HEK293 (cell line): ENCODE data around the gene ST6GALNAC1.

Experiments
- BCL11A ChIP-seq: fragments of 450-650 bp; formaldehyde crosslinking; IDR thresholded peaks from 2 replicates; pipeline ENCODE4 v1.5.1; 2016; ENCODE audit warnings: low read depth, missing biosample characterization, missing genetic modification characterization
- GFI1B ChIP-seq: fragments of 450-650 bp; formaldehyde crosslinking; IDR thresholded peaks from 2 replicates; pipeline ENCODE4 v1.5.1; 2016; ENCODE audit warnings: missing biosample characterization, missing genetic modification characterization
- IKZF3 ChIP-seq: fragments of 450-650 bp; IDR thresholded peaks from 2 replicates; pipeline ENCODE4 v1.5.0; 2018; ENCODE audit warnings: missing biosample characterization, mild to moderate bottlenecking, missing genetic modification characterization, moderate library complexity
- KLF1 ChIP-seq: fragments of 450-650 bp; formaldehyde crosslinking; IDR thresholded peaks from 2 replicates; pipeline ENCODE4 v1.5.1; 2016; ENCODE audit warnings: missing biosample characterization, missing genetic modification characterization
- KLF17 ChIP-seq: fragments of 450-650 bp; formaldehyde crosslinking; IDR thresholded peaks from 2 replicates; pipeline ENCODE4 v1.5.1; 2016; ENCODE audit warnings: missing biosample characterization, missing genetic modification characterization
- KLF7 ChIP-seq: fragments of 450-650 bp; formaldehyde crosslinking; IDR thresholded peaks from 2 replicates; pipeline ENCODE4 v1.5.1; 2016; ENCODE audit warnings: missing biosample characterization, missing genetic modification characterization, borderline replicate concordance
- MZF1 ChIP-seq: fragments of 450-650 bp; formaldehyde crosslinking; IDR thresholded peaks from 2 replicates; pipeline ENCODE4 v1.5.1; 2017; ENCODE audit warnings: missing biosample characterization, missing genetic modification characterization, borderline replicate concordance
- OSR2 ChIP-seq: fragments of 450-650 bp; formaldehyde crosslinking; IDR thresholded peaks from 2 replicates; pipeline ENCODE4 v1.5.1; 2016; ENCODE audit warnings: missing biosample characterization, missing genetic modification characterization
- SCRT2 ChIP-seq: fragments of 450-650 bp; formaldehyde crosslinking; IDR thresholded peaks from 2 replicates; pipeline ENCODE4 v1.5.1; 2016; ENCODE audit warnings: missing biosample characterization, missing genetic modification characterization
- SP7 ChIP-seq: fragments of 450-650 bp; formaldehyde crosslinking; IDR thresholded peaks from 2 replicates; pipeline ENCODE4 v1.5.1; 2016; ENCODE audit warnings: missing biosample characterization, missing genetic modification characterization
- ZBTB1 ChIP-seq: fragments of 450-650 bp; formaldehyde crosslinking; IDR thresholded peaks from 2 replicates; pipeline ENCODE4 v1.5.1; 2016; ENCODE audit warnings: missing biosample characterization, missing genetic modification characterization
- ZBTB17 ChIP-seq: fragments of 450-650 bp; formaldehyde crosslinking; IDR thresholded peaks from 2 replicates; pipeline ENCODE4 v1.5.1; 2016; ENCODE audit warnings: missing biosample characterization, missing genetic modification characterization
- ZBTB20 ChIP-seq: fragments of 450-650 bp; formaldehyde crosslinking; IDR thresholded peaks from 2 replicates; pipeline ENCODE4 v1.5.1; 2016; ENCODE audit warnings: missing biosample characterization, missing genetic modification characterization
- ZBTB48 ChIP-seq: fragments of 450-650 bp; formaldehyde crosslinking; IDR thresholded peaks from 2 replicates; pipeline ENCODE4 v1.5.1; 2016; ENCODE audit warnings: missing biosample characterization, missing genetic modification characterization
- ZBTB8A ChIP-seq: fragments of 450-650 bp; formaldehyde crosslinking; IDR thresholded peaks from 2 replicates; pipeline ENCODE4 v1.5.1; 2016; ENCODE audit warnings: missing biosample characterization, missing genetic modification characterization
- ZFP37 ChIP-seq: fragments of 450-650 bp; formaldehyde crosslinking; IDR thresholded peaks from 2 replicates; pipeline ENCODE4 v1.5.1; 2016; ENCODE audit warnings: missing biosample characterization, missing genetic modification characterization
- ZNF138 ChIP-seq: fragments of 450-650 bp; formaldehyde crosslinking; IDR thresholded peaks from 2 replicates; pipeline ENCODE4 v1.5.1; 2016; ENCODE audit warnings: missing biosample characterization, missing genetic modification characterization, borderline replicate concordance
- ZNF140 ChIP-seq: fragments of 450-650 bp; formaldehyde crosslinking; IDR thresholded peaks from 2 replicates; pipeline ENCODE4 v1.5.1; 2016; ENCODE audit warnings: missing biosample characterization, missing genetic modification characterization
- ZNF221 ChIP-seq: fragments of 450-650 bp; formaldehyde crosslinking; IDR thresholded peaks from 2 replicates; pipeline ENCODE4 v1.5.1; 2017; ENCODE audit warnings: missing biosample characterization, missing genetic modification characterization, borderline replicate concordance
- ZNF324 ChIP-seq: fragments of 450-650 bp; formaldehyde crosslinking; IDR thresholded peaks from 2 replicates; pipeline ENCODE4 v1.5.1; 2016; ENCODE audit warnings: missing biosample characterization, missing genetic modification characterization
- ZNF335 ChIP-seq: fragments of 450-650 bp; formaldehyde crosslinking; conservative IDR thresholded peaks from 2 replicates; pipeline ENCODE4 v1.5.1; 2016; ENCODE audit warnings: missing biosample characterization, missing genetic modification characterization
- ZNF341 ChIP-seq: fragments of 450-650 bp; formaldehyde crosslinking; IDR thresholded peaks from 2 replicates; pipeline ENCODE4; 2016; ENCODE audit warnings: low read depth, missing biosample characterization, missing genetic modification characterization
- ZNF366 ChIP-seq: fragments of 450-650 bp; formaldehyde crosslinking; conservative IDR thresholded peaks from 2 replicates; pipeline ENCODE4 v1.5.1; 2016; ENCODE audit warnings: missing biosample characterization, missing genetic modification characterization
- ZNF391 ChIP-seq: fragments of 450-650 bp; formaldehyde crosslinking; IDR thresholded peaks from 2 replicates; pipeline ENCODE4 v1.5.1; 2016; ENCODE audit warnings: low read depth, missing biosample characterization, missing genetic modification characterization, borderline replicate concordance
- ZNF394 ChIP-seq: fragments of 450-650 bp; formaldehyde crosslinking; IDR thresholded peaks from 2 replicates; pipeline ENCODE4 v1.5.1; 2016; ENCODE audit warnings: missing biosample characterization, missing genetic modification characterization, mild to moderate bottlenecking, moderate library complexity, borderline replicate concordance
- ZNF501 ChIP-seq: fragments of 450-650 bp; formaldehyde crosslinking; IDR thresholded peaks from 2 replicates; pipeline ENCODE4 v1.5.1; 2016; ENCODE audit warnings: missing biosample characterization, missing genetic modification characterization
- ZNF521 ChIP-seq: fragments of 450-650 bp; formaldehyde crosslinking; IDR thresholded peaks from 2 replicates; pipeline ENCODE4 v1.5.1; 2017; ENCODE audit warnings: missing biosample characterization, mild to moderate bottlenecking, missing genetic modification characterization
- ZNF580 ChIP-seq: fragments of 450-650 bp; formaldehyde crosslinking; IDR thresholded peaks from 2 replicates; pipeline ENCODE4 v1.5.1; 2016; ENCODE audit warnings: missing biosample characterization, missing genetic modification characterization
- ZNF600 ChIP-seq: fragments of 450-650 bp; formaldehyde crosslinking; IDR thresholded peaks from 2 replicates; pipeline ENCODE4 v1.5.1; 2016; ENCODE audit warnings: missing biosample characterization, missing genetic modification characterization
- ZNF629 ChIP-seq: fragments of 450-650 bp; formaldehyde crosslinking; IDR thresholded peaks from 2 replicates; pipeline ENCODE4 v1.5.1; 2017; ENCODE audit warnings: missing biosample characterization, missing genetic modification characterization
- ZNF692 ChIP-seq: fragments of 450-650 bp; formaldehyde crosslinking; IDR thresholded peaks from 2 replicates; pipeline ENCODE4 v1.5.1; 2016; ENCODE audit warnings: missing biosample characterization, missing genetic modification characterization
- ZNF76 ChIP-seq: fragments of 450-650 bp; formaldehyde crosslinking; IDR thresholded peaks from 2 replicates; pipeline ENCODE4; 2016; ENCODE audit warnings: low read depth, missing biosample characterization, missing genetic modification characterization, borderline replicate concordance
- ZNF837 ChIP-seq: fragments of 450-650 bp; formaldehyde crosslinking; IDR thresholded peaks from 2 replicates; pipeline ENCODE4 v1.5.1; 2016; ENCODE audit warnings: missing biosample characterization, missing genetic modification characterization
- TF ChIP-seq, protein P1 (sequence below): sonication (generic); formaldehyde crosslinking; IDR thresholded peaks from 2 replicates; pipeline ENCODE4 v1.8.1; 2022; ENCODE audit warnings: mild to moderate bottlenecking, moderate library complexity, missing genetic modification reagents
- TF ChIP-seq, protein P2 (sequence below): fragments of 450-650 bp; formaldehyde crosslinking; IDR thresholded peaks from 2 replicates; pipeline ENCODE4 v1.5.1; 2016; ENCODE audit warnings: missing biosample characterization, missing genetic modification characterization

ST6GALNAC1 gene

DNA sequence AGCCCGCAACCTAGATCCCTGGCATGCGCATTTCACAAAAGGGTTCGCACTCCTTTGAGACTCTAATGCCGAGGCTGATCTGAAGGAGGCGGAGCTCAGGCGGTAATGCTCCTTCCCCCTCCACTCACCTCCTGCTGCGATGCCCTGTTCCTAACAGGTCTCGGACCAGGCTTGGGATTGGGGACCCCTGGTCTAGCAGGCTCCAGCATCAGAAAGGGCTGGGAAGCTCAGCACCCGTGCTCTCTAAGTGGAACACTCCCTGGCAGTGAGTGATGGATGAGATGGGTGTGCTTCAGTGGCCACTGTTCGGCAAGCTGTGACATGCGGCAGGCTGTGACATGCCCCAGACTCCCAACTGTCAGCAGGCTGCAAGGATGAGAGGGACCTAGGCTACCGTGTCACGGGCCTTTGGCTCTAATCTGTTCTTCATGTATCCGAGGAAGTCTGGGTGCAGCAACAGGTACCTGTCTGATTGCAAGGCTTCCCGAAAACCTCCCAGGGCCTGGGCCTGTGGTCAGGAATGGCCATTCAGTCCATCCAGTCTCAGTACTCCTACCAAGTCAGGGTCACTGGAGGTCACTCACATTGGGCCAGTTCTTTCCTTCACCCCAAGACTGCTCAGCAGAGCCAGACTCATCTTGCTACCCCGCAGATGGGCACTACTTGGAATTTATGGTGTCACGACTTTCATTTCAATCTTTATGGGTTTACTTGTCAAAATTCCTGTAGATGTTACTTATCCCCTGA, 56.6 kb downstream of the ST6GALNAC1 start (continued):
- TF ChIP-seq IKZF3 = peak; percentile 71
- 0 out of 2 replicates have a peak, but pooled peaks have one; percentile 20 for TF ChIP-seq GFI1B (tag by site-specific recombination)
- peak; percentile 87 for TF ChIP-seq ZNF580 (tag by site-specific recombination)
- TF ChIP-seq, protein P1, sequence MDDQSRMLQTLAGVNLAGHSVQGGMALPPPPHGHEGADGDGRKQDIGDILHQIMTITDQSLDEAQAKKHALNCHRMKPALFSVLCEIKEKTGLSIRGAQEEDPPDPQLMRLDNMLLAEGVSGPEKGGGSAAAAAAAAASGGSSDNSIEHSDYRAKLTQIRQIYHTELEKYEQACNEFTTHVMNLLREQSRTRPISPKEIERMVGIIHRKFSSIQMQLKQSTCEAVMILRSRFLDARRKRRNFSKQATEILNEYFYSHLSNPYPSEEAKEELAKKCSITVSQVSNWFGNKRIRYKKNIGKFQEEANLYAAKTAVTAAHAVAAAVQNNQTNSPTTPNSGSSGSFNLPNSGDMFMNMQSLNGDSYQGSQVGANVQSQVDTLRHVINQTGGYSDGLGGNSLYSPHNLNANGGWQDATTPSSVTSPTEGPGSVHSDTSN (CRISPR knock-in tag) = no peak
- TF ChIP-seq BCL11A (tag by site-specific recombination) = peak; percentile 81; the same call in 1 of the 2 replicates
- TF ChIP-seq, protein P2, sequence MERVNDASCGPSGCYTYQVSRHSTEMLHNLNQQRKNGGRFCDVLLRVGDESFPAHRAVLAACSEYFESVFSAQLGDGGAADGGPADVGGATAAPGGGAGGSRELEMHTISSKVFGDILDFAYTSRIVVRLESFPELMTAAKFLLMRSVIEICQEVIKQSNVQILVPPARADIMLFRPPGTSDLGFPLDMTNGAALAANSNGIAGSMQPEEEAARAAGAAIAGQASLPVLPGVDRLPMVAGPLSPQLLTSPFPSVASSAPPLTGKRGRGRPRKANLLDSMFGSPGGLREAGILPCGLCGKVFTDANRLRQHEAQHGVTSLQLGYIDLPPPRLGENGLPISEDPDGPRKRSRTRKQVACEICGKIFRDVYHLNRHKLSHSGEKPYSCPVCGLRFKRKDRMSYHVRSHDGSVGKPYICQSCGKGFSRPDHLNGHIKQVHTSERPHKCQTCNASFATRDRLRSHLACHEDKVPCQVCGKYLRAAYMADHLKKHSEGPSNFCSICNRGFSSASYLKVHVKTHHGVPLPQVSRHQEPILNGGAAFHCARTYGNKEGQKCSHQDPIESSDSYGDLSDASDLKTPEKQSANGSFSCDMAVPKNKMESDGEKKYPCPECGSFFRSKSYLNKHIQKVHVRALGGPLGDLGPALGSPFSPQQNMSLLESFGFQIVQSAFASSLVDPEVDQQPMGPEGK (tag by site-specific recombination) = peak; percentile 69
- no peak for TF ChIP-seq MZF1 (tag by site-specific recombination)
- peak; percentile 68 for TF ChIP-seq ZBTB8A
- TF ChIP-seq SP7 (tag by site-specific recombination) = peak; percentile 93
- TF ChIP-seq ZBTB48 = peak; percentile 93
- peak; percentile 96 for TF ChIP-seq ZNF600
- peak; percentile 73 for TF ChIP-seq ZNF629 (tag by site-specific recombination)
- TF ChIP-seq ZFP37 (tag by site-specific recombination) = peak; percentile 47; the same call in 1 of the 2 replicates
- TF ChIP-seq ZNF221 (tag by site-specific recombination) = no peak
- no peak for TF ChIP-seq ZNF521 (tag by site-specific recombination)
- TF ChIP-seq ZNF394 (tag by site-specific recombination) = peak; percentile 63; the same call in 1 of the 2 replicates
- TF ChIP-seq ZNF76 (tag by site-specific recombination) = peak; percentile 49; the same call in 1 of the 2 replicates
- peak; percentile 100 for TF ChIP-seq OSR2
- TF ChIP-seq KLF1 (tag by site-specific recombination) = peak; percentile 89
- peak; percentile 49; the same call in 1 of the 2 replicates for TF ChIP-seq ZBTB20 (tag by site-specific recombination)
- peak; percentile 80; the same call in 1 of the 2 replicates for TF ChIP-seq ZNF501 (tag by site-specific recombination)
- peak; percentile 49; the same call in 1 of the 2 replicates for TF ChIP-seq ZNF692 (tag by site-specific recombination)
- TF ChIP-seq ZNF366 (tag by site-specific recombination) = peak; percentile 95
- peak; percentile 15 for TF ChIP-seq ZNF335 (tag by site-specific recombination)
- TF ChIP-seq SCRT2 (tag by site-specific recombination) = peak; percentile 100
- TF ChIP-seq ZNF837 = no peak
- peak; percentile 27; the same call in 1 of the 2 replicates for TF ChIP-seq ZBTB1
- peak; percentile 59; the same call in 1 of the 2 replicates for TF ChIP-seq ZNF391 (tag by site-specific recombination)
- TF ChIP-seq KLF7 (tag by site-specific recombination) = peak; percentile 72; the same call in 1 of the 2 replicates
- TF ChIP-seq ZNF324 (tag by site-specific recombination) = peak; percentile 16; the same call in 1 of the 2 replicates
- no peak for TF ChIP-seq ZNF138 (tag by site-specific recombination)
- TF ChIP-seq ZNF140 = no peak
- no peak for TF ChIP-seq ZNF341 (tag by site-specific recombination)
- TF ChIP-seq KLF17 (tag by site-specific recombination) = peak; percentile 97
- TF ChIP-seq ZBTB17 (tag by site-specific recombination) = peak; percentile 100
